G401 (cell line): ENCODE data around the gene PCDH18. TPM values are rescaled to one million over a fixed set of nuclear protein-coding genes. Genes with fewer than 3 reads are reported as not detected.
"Not testable (repeated sequence)": the region's sequence is repeated elsewhere in the genome, so short reads cannot be mapped to it uniquely, and the experiment has no call there.

ENCODE experiments used
- DNase-seq: peaks from one replicate; pipeline ENCODE4 v3.0.0-alpha.2; 2015; ENCODE audit warnings: low spot score
- in situ Hi-C: cut with HindIII; loops from 2 replicates; pipeline ENCODE4 v1.10.0; 2016; ENCODE audit warnings: low sequenced_read_pairs, mixed read lengths
- total RNA-seq: library from RNA; depleted of rRNA; stranded (reverse); fragments of >200 nt; shearing (Covaris generic); gene quantifications from 2 replicates; pipeline ENCODE4 v1.2.3, GENCODE V29; 2014

Gene PCDH18
- total RNA-seq, 1 experiment from 2014 or later: 3.4 TPM

- in situ Hi-C loops: no loop called here
- no peak for DNase-seq
Observed at GRCh38 chr4:137531168-137531985, 917 bp downstream of the PCDH18 start.

- in situ Hi-C loops: no loop called here
- no peak for DNase-seq
Observed at GRCh38 chr4:137530176-137530575, 2.1 kb downstream of the PCDH18 start.

GRCh38 chr4:137529432-137529831, 2.9 kb downstream of the PCDH18 start:
- no peak for DNase-seq
- in situ Hi-C loops: no loop called here

GRCh38 chr4:137528673-137529072, 3.6 kb downstream of the PCDH18 start:
- no peak for DNase-seq
- in situ Hi-C loops: no loop called here

GRCh38 chr4:137526681-137527080, 5.6 kb downstream of the PCDH18 start:
- no peak for DNase-seq
- in situ Hi-C loops: no loop called here

GRCh38 chr4:137524725-137525369, 7.4 kb downstream of the PCDH18 start:
- no peak for DNase-seq
- in situ Hi-C loops: no loop called here

GRCh38 chr4:137523329-137523728, 9.0 kb downstream of the PCDH18 start:
- in situ Hi-C loops: no loop called here
- no peak for DNase-seq

GRCh38 chr4:137521053-137521452, 11.2 kb downstream of the PCDH18 start:
- no peak for DNase-seq
- in situ Hi-C loops: no loop called here

- in situ Hi-C loops: no loop called here
- DNase-seq: no peak
Observed at GRCh38 chr4:137519406-137519805, 12.9 kb downstream of the PCDH18 start.

- in situ Hi-C loops: not testable (repeated sequence)
Observed at GRCh38 chr4:137517323-137517722, 15.0 kb downstream of the PCDH18 start.

GRCh38 chr4:137514406-137515111, 17.7 kb downstream of the PCDH18 start:
- in situ Hi-C loops: no loop called here
- DNase-seq: no peak

More at GRCh38 chr4:137517323-137517722, 15.0 kb downstream of the PCDH18 start:
- not testable (repeated sequence) for DNase-seq

GRCh38 chr4:137510557-137511265, 21.6 kb downstream of the PCDH18 start:
- no peak for DNase-seq
- in situ Hi-C loops: no loop called here

GRCh38 chr4:137509855-137510282, 22.4 kb downstream of the PCDH18 start:
- in situ Hi-C loops: no loop called here
- no peak for DNase-seq

- in situ Hi-C loops: no loop called here
- DNase-seq: no peak
Observed at GRCh38 chr4:137502339-137503129, 29.8 kb downstream of the PCDH18 start.

GRCh38 chr4:137496267-137496666, 36.0 kb downstream of the PCDH18 start:
- in situ Hi-C loops, DNase-seq: not testable (repeated sequence)

GRCh38 chr4:137495578-137495977, 36.7 kb downstream of the PCDH18 start:
- DNase-seq: no peak
- in situ Hi-C loops: no loop called here

- in situ Hi-C loops: not testable (repeated sequence)
Observed at GRCh38 chr4:137483313-137483959, 48.9 kb downstream of the PCDH18 start.

GRCh38 chr4:137479657-137480056, 52.6 kb downstream of the PCDH18 start:
- in situ Hi-C loops, DNase-seq: not testable (repeated sequence)

More at GRCh38 chr4:137483313-137483959, 48.9 kb downstream of the PCDH18 start:
- DNase-seq: not testable (repeated sequence)
